ENCODE measurements around the gene WASF2. TPM values are rescaled to one million over a fixed set of nuclear protein-coding genes. Genes with fewer than 3 reads are reported as not detected.
"Not testable (repeated sequence)": the region's sequence is repeated elsewhere in the genome, so short reads cannot be mapped to it uniquely, and the experiment has no call there.

The WASF2 gene
- total and polyA plus RNA-seq, 4 experiments from 2014 or later: 31.6 to 164 (median 122) TPM

GRCh38 chr1:27469334-27469733 is 20.6 kb downstream of the WASF2 start:
- Mint-ChIP-seq H3K27ac (peak overlapping the region in 6 of 7 donors; percentile 8 to 90 (median 65)), H3K4me1 (peaks cover 47 to 79% (median 63%) of the 10 kb centered on the region in 4 donors)
- POLR2A ChIA-PET (ENCODE audit: partially characterized antibody): interaction anchor here (1.0 kb wide), 1 partner anchor 26 kb away, joined by 3 read pairs; no protein-coding TSS in a partner anchor

GRCh38 chr1:27468378-27468777 is 21.6 kb downstream of the WASF2 start:
- peaks cover 26 to 34% of the 10 kb centered on the region in 2 donors for H3K36me3 Mint-ChIP-seq
- CTCF ChIA-PET (ENCODE audit: partially characterized antibody): interaction anchor here (1.0 to 1.1 kb wide), 2 partner anchors 52 to 132 kb away, joined by 3 to 4 read pairs; no protein-coding TSS in a partner anchor
- H3K27me3 Mint-ChIP-seq; H3K27me3 ChIP-seq (ENCODE audit: insufficient read depth, low read length); DNase-seq; H3K9me3 ChIP-seq (ENCODE audit: control insufficient read depth in 1 of 2, low read length in 2 of 2); H3K9me3 Mint-ChIP-seq; intact Hi-C loops (cut with micrococcal nuclease); H3K4me3 Mint-ChIP-seq; H3K4me3 ChIP-seq (ENCODE audit: low read length in 2 of 2); H3K27ac ChIP-seq (ENCODE audit: low read depth, low read length): not testable (repeated sequence)
- peak overlapping the region in 3 of 7 donors; percentile 15 to 82 (median 40) for H3K27ac Mint-ChIP-seq
- H3K36me3 ChIP-seq (ENCODE audit: insufficient read depth, low read length): peaks cover 11% of the 10 kb centered on the region
- POLR2A ChIA-PET (ENCODE audit: partially characterized antibody): interaction anchor here (0.7 to 1.0 kb wide), 3 partner anchors 25 to 195 kb away, joined by 3 to 4 read pairs (median 3); no protein-coding TSS in a partner anchor
- H3K4me1 Mint-ChIP-seq: peaks cover 38 to 71% (median 55%) of the 10 kb centered on the region in 4 donors
- H3K4me1 ChIP-seq (ENCODE audit: insufficient read depth, low read length): peaks cover 53% of the 10 kb centered on the region

More at GRCh38 chr1:27469334-27469733, 20.6 kb downstream of the WASF2 start:
- no peak overlapping the region for H3K27ac ChIP-seq (ENCODE audit: low read depth, low read length)
- peak overlapping the region in 2 of 8 donors; percentile 44 to 51 for H3K4me3 Mint-ChIP-seq
- no peaks in the 10 kb centered on the region for H3K9me3 ChIP-seq (ENCODE audit: control insufficient read depth in 1 of 2, low read length in 2 of 2)
- no peak overlapping the region for H3K4me3 ChIP-seq (ENCODE audit: low read length in 2 of 2)
- intact Hi-C loops (cut with micrococcal nuclease): no loop called here
- peaks cover 11% of the 10 kb centered on the region for H3K36me3 ChIP-seq (ENCODE audit: insufficient read depth, low read length)
- DNase-seq: no peak
- H3K4me1 ChIP-seq (ENCODE audit: insufficient read depth, low read length): peaks cover 62% of the 10 kb centered on the region
- CTCF ChIA-PET (ENCODE audit: partially characterized antibody): interaction anchor here (1.0 to 1.1 kb wide), 3 partner anchors 53 to 131 kb away, joined by 3 to 5 read pairs (median 4); no protein-coding TSS in a partner anchor
- peaks cover 26 to 37% of the 10 kb centered on the region in 2 donors for H3K36me3 Mint-ChIP-seq
- no peaks in the 10 kb centered on the region for H3K27me3 ChIP-seq (ENCODE audit: insufficient read depth, low read length)
- H3K27me3 Mint-ChIP-seq: no peaks in the 10 kb centered on the region
- no peaks in the 10 kb centered on the region for H3K9me3 Mint-ChIP-seq

GRCh38 chr1:27464926-27465647 is 24.9 kb downstream of the WASF2 start:
- no peak overlapping the region for H3K4me3 Mint-ChIP-seq
- peaks cover 11% of the 10 kb centered on the region for H3K36me3 ChIP-seq (ENCODE audit: insufficient read depth, low read length)
- H3K4me1 Mint-ChIP-seq: peaks cover 33 to 63% (median 45%) of the 10 kb centered on the region in 4 donors
- H3K27me3 Mint-ChIP-seq: no peaks in the 10 kb centered on the region
- ChIA-PET CTCF (ENCODE audit: partially characterized antibody) (interaction anchor here (0.8 to 1.9 kb wide), 11 partner anchors 9 to 199 kb away, joined by 3 to 8 read pairs (median 5); no protein-coding TSS in a partner anchor), POLR2A (ENCODE audit: partially characterized antibody) (interaction anchor here (1.2 to 2.5 kb wide), 4 partner anchors 8 to 25 kb away, joined by 4 to 12 read pairs (median 6); partner anchors contain the start of gene WASF2)
- no peaks in the 10 kb centered on the region for H3K9me3 ChIP-seq (ENCODE audit: control insufficient read depth in 1 of 2, low read length in 2 of 2)
- DNase-seq: no peak
- H3K27me3 ChIP-seq (ENCODE audit: insufficient read depth, low read length): no peaks in the 10 kb centered on the region
- peaks cover 20 to 32% of the 10 kb centered on the region in 2 donors for H3K36me3 Mint-ChIP-seq
- H3K27ac ChIP-seq (ENCODE audit: low read depth, low read length): no peak overlapping the region
- no peak overlapping the region for H3K4me3 ChIP-seq (ENCODE audit: low read length in 2 of 2)
- H3K9me3 Mint-ChIP-seq: no peaks in the 10 kb centered on the region
- intact Hi-C loops (cut with micrococcal nuclease): no loop called here
- H3K27ac Mint-ChIP-seq: peak overlapping the region in 5 of 7 donors; percentile 27 to 85 (median 66)
- peaks cover 44% of the 10 kb centered on the region for H3K4me1 ChIP-seq (ENCODE audit: insufficient read depth, low read length)

- Histone ChIP-seq H3K36me3 (ENCODE audit: insufficient read depth, low read length) (peaks cover 11% of the 10 kb centered on the region), H3K4me1 (ENCODE audit: insufficient read depth, low read length) (peaks cover 39% of the 10 kb centered on the region)
- H3K9me3 Mint-ChIP-seq; intact Hi-C loops (cut with micrococcal nuclease); H3K27ac ChIP-seq (ENCODE audit: low read depth, low read length); H3K4me3 Mint-ChIP-seq; H3K9me3 ChIP-seq (ENCODE audit: control insufficient read depth in 1 of 2, low read length in 2 of 2); H3K4me3 ChIP-seq (ENCODE audit: low read length in 2 of 2); H3K27me3 Mint-ChIP-seq; H3K27me3 ChIP-seq (ENCODE audit: insufficient read depth, low read length); DNase-seq; H3K27ac Mint-ChIP-seq: not testable (repeated sequence)
- H3K36me3 Mint-ChIP-seq: peaks cover 14 to 22% of the 10 kb centered on the region in 2 donors
- ChIA-PET POLR2A (ENCODE audit: partially characterized antibody) (interaction anchor here (1.0 to 2.5 kb wide), 5 partner anchors 8 to 33 kb away, joined by 3 to 12 read pairs (median 6); partner anchors contain the start of gene WASF2), CTCF (ENCODE audit: partially characterized antibody) (interaction anchor here (1.3 kb wide), 2 partner anchors 16 to 48 kb away, joined by 3 read pairs; no protein-coding TSS in a partner anchor)
- H3K4me1 Mint-ChIP-seq: peaks cover 27 to 57% (median 40%) of the 10 kb centered on the region in 4 donors
Observed at GRCh38 chr1:27463916-27464315, 26.1 kb downstream of the WASF2 start.

- H3K27ac Mint-ChIP-seq: peak overlapping the region in 1 of 7 donors; percentile 23
- POLR2A ChIA-PET (ENCODE audit: partially characterized antibody); H3K36me3 ChIP-seq (ENCODE audit: insufficient read depth, low read length); H3K9me3 Mint-ChIP-seq; H3K9me3 ChIP-seq (ENCODE audit: control insufficient read depth in 1 of 2, low read length in 2 of 2); H3K4me3 Mint-ChIP-seq; H3K27ac ChIP-seq (ENCODE audit: low read depth, low read length); intact Hi-C loops (cut with micrococcal nuclease); H3K4me3 ChIP-seq (ENCODE audit: low read length in 2 of 2); H3K27me3 ChIP-seq (ENCODE audit: insufficient read depth, low read length); H3K36me3 Mint-ChIP-seq; CTCF ChIA-PET (ENCODE audit: partially characterized antibody); DNase-seq; H3K27me3 Mint-ChIP-seq: not testable (repeated sequence)
- peaks cover 41% of the 10 kb centered on the region for H3K4me1 ChIP-seq (ENCODE audit: insufficient read depth, low read length)
- H3K4me1 Mint-ChIP-seq: peaks cover 32 to 57% (median 42%) of the 10 kb centered on the region in 4 donors
Observed at GRCh38 chr1:27458521-27458920, 31.4 kb downstream of the WASF2 start.

- no peaks in the 10 kb centered on the region for H3K36me3 ChIP-seq (ENCODE audit: insufficient read depth, low read length)
- H3K4me1 ChIP-seq (ENCODE audit: insufficient read depth, low read length): peaks cover 47% of the 10 kb centered on the region
- peaks cover 34 to 60% (median 44%) of the 10 kb centered on the region in 4 donors for H3K4me1 Mint-ChIP-seq
- DNase-seq: peak; percentile 26 to 50 (median 33)
- peaks cover 5 to 6% of the 10 kb centered on the region in 2 donors for H3K36me3 Mint-ChIP-seq
- intact Hi-C loops (cut with micrococcal nuclease): loop anchor here (2.0 kb wide), 1 partner anchor 16 kb away; no protein-coding TSS in a partner anchor
- H3K27me3 ChIP-seq (ENCODE audit: insufficient read depth, low read length): no peaks in the 10 kb centered on the region
- CTCF ChIA-PET (ENCODE audit: partially characterized antibody): interaction anchor here (0.7 to 1.6 kb wide), 6 partner anchors 10 to 39 kb away, joined by 3 to 8 read pairs (median 3); no protein-coding TSS in a partner anchor
- no peaks in the 10 kb centered on the region for H3K27me3 Mint-ChIP-seq
- no peaks in the 10 kb centered on the region for H3K9me3 Mint-ChIP-seq
- no peak overlapping the region for H3K4me3 ChIP-seq (ENCODE audit: low read length in 2 of 2)
- POLR2A ChIA-PET (ENCODE audit: partially characterized antibody): interaction anchor here (0.5 to 3.3 kb wide), 7 partner anchors 9 to 871 kb away, joined by 3 to 18 read pairs (median 6); partner anchors contain the start of gene WASF2
- H3K27ac ChIP-seq (ENCODE audit: low read depth, low read length): peak overlapping the region; percentile 40
- H3K9me3 ChIP-seq (ENCODE audit: control insufficient read depth in 1 of 2, low read length in 2 of 2): no peaks in the 10 kb centered on the region
- H3K4me3 Mint-ChIP-seq: peak overlapping the region; percentile 30 to 75 (median 65)
- H3K27ac Mint-ChIP-seq: peak overlapping the region; percentile 27 to 89 (median 68)
Observed at GRCh38 chr1:27455139-27455811, 34.7 kb downstream of the WASF2 start.
